Prostate gland (tissue), 2 donors: Measurements from ENCODE around the gene NEDD8. TPM values are rescaled to one million over a fixed set of nuclear protein-coding genes. Genes with fewer than 3 reads are reported as not detected.
A peak's percentile ranks its signal among the peaks of the same experiment; 100 is the strongest.

ENCODE experiments used
- DNase-seq: peaks from one replicate; pipeline ENCODE4 v3.0.0-alpha.2; 2019; ENCODE audit warnings: low spot score
- H3K27ac ChIP-seq, 2 donors: fragments of 200-600 bp; sonication (generic); 2 replicates each; pipeline ENCODE4 v1.5.1; 2017 to 2019
- H3K27me3 ChIP-seq: fragments of 200-600 bp; sonication (generic); replicated peaks from 2 replicates; pipeline ENCODE4 v1.5.1; 2019; ENCODE audit not compliant: insufficient read depth
- H3K36me3 ChIP-seq, 2 donors: fragments of 200-600 bp; sonication (generic); 1 replicate in 1 of 2; 2 replicates in 1 of 2; pipeline versions ENCODE4 v1.5.1 to v1.8.1; 2017 to 2019
- H3K4me1 ChIP-seq: fragments of 200-600 bp; sonication (generic); replicated peaks from 2 replicates; pipeline ENCODE4 v1.5.1; 2019
- H3K4me3 ChIP-seq, 2 donors: fragments of 200-600 bp; sonication (generic); 2 replicates each; pipeline ENCODE4 v1.5.1; 2017 to 2019
- H3K9me3 ChIP-seq: fragments of 200-600 bp; sonication (generic); 2 replicates; pipeline ENCODE4 v1.5.1; 2017
- POLR2A ChIP-seq: fragments of 450-650 bp; IDR thresholded peaks from one replicate; pipeline ENCODE4 v1.6.1; 2016; ENCODE audit warnings: antibody characterized with exemption, mild to moderate bottlenecking
- POLR2AphosphoS5 ChIP-seq: sonication (generic); formaldehyde crosslinking; IDR thresholded peaks from one replicate; pipeline ENCODE4 v1.6.1; 2017; ENCODE audit warnings: antibody characterized with exemption
- WGBS: methylation state at CpG from one replicate; pipeline ENCODE4 v1.1.5; 2018; 5-methylcytosine and 5-hydroxymethylcytosine counted together
- intact Hi-C: fragments of 100-400 bp; cut with DNase I; formaldehyde crosslinking; loops from one replicate; pipeline ENCODE4 v1.14.2; 2022
- total RNA-seq, 2 donors: library from RNA; depleted of rRNA; stranded (reverse); fragments of >200 nt; gene quantifications; one replicate each; pipeline ENCODE4 v1.1.0, GENCODE V29; 2016
- TF ChIP-seq, protein P1 (sequence below), 4 experiments: fragments of 200-600 bp in 2 of 4; fragments of 450-650 bp in 2 of 4; sonication (generic) in 2 of 4; IDR thresholded peaks; 1 replicate in 3 of 4; 2 replicates in 1 of 4; pipeline ENCODE4 v1.5.1; 2016 to 2019; ENCODE audit warnings: antibody characterized with exemption in 4 of 4, mild to moderate bottlenecking in 2 of 4, moderate library complexity in 2 of 4

NEDD8 gene
- total RNA-seq, 2 donors from 2014 or later = 114 to 185 TPM

DNA sequence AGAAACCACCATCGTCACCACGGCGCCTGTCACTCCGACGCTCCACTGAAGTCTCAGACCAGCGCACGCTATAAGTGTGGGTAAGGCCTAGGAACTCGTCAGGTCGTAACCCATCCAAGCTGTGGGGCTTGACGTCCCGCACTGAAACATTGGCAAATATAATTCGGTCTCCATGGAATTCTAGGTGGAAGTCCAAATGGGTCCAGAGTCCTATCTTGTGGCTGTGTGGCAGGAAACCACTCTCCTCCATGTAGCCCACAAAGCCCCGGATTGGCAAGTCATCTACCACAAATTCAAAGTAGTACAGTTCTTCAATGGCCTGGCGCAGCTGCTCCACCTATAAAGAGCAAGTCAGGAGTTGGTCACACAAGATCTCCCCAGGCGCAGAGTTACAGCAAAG is 39.2 kb downstream of the NEDD8 start:
- no peak for DNase-seq
- H3K36me3 ChIP-seq = no peaks in the 10 kb centered on the region
- no peak overlapping the region for H3K4me3 ChIP-seq
- TF ChIP-seq, protein P1, sequence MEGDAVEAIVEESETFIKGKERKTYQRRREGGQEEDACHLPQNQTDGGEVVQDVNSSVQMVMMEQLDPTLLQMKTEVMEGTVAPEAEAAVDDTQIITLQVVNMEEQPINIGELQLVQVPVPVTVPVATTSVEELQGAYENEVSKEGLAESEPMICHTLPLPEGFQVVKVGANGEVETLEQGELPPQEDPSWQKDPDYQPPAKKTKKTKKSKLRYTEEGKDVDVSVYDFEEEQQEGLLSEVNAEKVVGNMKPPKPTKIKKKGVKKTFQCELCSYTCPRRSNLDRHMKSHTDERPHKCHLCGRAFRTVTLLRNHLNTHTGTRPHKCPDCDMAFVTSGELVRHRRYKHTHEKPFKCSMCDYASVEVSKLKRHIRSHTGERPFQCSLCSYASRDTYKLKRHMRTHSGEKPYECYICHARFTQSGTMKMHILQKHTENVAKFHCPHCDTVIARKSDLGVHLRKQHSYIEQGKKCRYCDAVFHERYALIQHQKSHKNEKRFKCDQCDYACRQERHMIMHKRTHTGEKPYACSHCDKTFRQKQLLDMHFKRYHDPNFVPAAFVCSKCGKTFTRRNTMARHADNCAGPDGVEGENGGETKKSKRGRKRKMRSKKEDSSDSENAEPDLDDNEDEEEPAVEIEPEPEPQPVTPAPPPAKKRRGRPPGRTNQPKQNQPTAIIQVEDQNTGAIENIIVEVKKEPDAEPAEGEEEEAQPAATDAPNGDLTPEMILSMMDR (IDR thresholded peaks at IDR 0.05) = no peak
- 95% methylated on average over 15 of the region's 15 CpGs for WGBS
- no peaks in the 10 kb centered on the region for H3K9me3 ChIP-seq
- intact Hi-C loops = no loop called here
- H3K4me1 ChIP-seq = no peaks in the 10 kb centered on the region
- no peaks in the 10 kb centered on the region for H3K27me3 ChIP-seq
- H3K27ac ChIP-seq = no peak overlapping the region

DNA sequence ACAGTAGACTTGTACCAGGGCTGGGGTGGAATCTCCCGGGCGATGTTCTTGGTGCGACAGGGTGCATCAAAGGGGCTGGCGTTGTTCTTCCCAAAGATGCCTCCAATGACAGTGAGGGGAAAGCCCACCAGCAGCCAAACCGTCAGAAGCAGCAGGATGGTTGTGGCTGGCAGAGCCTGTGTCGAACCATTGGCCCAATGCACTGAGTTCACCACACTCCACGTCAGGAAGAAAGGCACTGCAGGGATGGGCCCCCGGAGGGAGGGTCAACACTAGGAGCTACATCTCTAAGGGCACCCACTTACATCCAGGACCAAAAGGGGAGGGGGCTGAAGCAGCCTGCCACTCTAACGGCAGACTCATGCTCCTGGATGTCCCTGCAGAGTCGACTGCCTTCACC is 41.8 kb downstream of the NEDD8 start:
- no peaks in the 10 kb centered on the region for H3K27me3 ChIP-seq
- no peak overlapping the region for H3K27ac ChIP-seq
- WGBS = 92% methylated on average over 10 of the region's 10 CpGs
- TF ChIP-seq, protein P1 (IDR thresholded peaks at IDR 0.05) = no peak
- TF ChIP-seq POLR2AphosphoS5 = no peak
- no peak for TF ChIP-seq POLR2A
- H3K4me1 ChIP-seq = peaks cover 4% of the 10 kb centered on the region
- no peaks in the 10 kb centered on the region for H3K9me3 ChIP-seq
- intact Hi-C loops = no loop called here
- peaks cover 0 to 10% of the 10 kb centered on the region in 2 donors for H3K36me3 ChIP-seq
- no peak overlapping the region for H3K4me3 ChIP-seq
- no peak for DNase-seq

DNA sequence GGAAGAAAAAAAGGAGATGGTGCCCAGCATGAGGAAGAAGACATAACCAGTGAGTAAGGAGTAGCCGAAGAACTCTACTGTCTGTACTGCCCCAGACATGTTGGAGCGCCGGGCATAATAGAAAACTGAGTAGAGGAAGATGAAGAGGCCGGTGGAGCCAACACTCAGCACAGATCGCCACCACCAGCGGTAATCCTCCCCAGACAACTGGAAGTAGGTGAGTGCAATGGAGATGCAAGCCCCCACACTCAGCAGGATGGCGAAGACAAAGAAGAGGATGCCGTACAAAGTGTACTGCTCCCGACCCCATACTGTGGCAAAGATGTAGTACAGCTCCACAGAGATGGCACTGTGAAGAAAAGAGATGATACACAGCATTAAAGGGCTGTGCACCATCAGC is 42.7 kb downstream of the NEDD8 start:
- H3K4me3 ChIP-seq = no peak overlapping the region
- intact Hi-C loops = no loop called here
- TF ChIP-seq, protein P1 (IDR thresholded peaks at IDR 0.05) = no peak
- TF ChIP-seq POLR2AphosphoS5 (no peak), POLR2A (no peak)
- DNase-seq = no peak
- H3K9me3 ChIP-seq = no peaks in the 10 kb centered on the region
- no peak overlapping the region for H3K27ac ChIP-seq
- WGBS = 93% methylated on average over 9 of the region's 9 CpGs
- H3K27me3 ChIP-seq = no peaks in the 10 kb centered on the region
- peaks cover 0 to 17% of the 10 kb centered on the region in 2 donors for H3K36me3 ChIP-seq
- peaks cover 4% of the 10 kb centered on the region for H3K4me1 ChIP-seq

DNA sequence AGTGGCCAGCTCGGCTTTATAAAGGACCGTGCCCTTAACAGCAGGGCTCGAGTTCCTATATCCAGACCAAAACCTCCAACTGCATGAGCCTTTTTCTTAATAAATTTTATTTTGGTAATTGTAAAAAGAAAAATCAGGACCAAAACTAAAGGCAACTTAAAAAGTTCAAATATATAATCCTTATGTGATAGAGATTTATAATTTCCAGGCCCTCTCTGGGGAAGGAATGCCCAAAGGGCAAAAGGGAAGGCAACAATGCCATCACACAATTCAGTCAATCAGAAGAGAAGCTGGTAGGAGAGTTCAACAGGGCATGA is 43.1 kb downstream of the NEDD8 start:
- Histone ChIP-seq H3K36me3 (peaks cover 0 to 22% of the 10 kb centered on the region in 2 donors), H3K4me3 (no peak overlapping the region), H3K27ac (peak overlapping the region in 1 of 2 donors; percentile 76), H3K4me1 (peaks cover 4% of the 10 kb centered on the region), H3K27me3 (no peaks in the 10 kb centered on the region), H3K9me3 (no peaks in the 10 kb centered on the region)
- intact Hi-C loops = no loop called here
- WGBS = 2% methylated on average over 3 of the region's 3 CpGs
- no peak for DNase-seq
- no peak for TF ChIP-seq POLR2AphosphoS5
- no peak for TF ChIP-seq POLR2A
- TF ChIP-seq, protein P1 (IDR thresholded peaks at IDR 0.05) = no peak

DNA sequence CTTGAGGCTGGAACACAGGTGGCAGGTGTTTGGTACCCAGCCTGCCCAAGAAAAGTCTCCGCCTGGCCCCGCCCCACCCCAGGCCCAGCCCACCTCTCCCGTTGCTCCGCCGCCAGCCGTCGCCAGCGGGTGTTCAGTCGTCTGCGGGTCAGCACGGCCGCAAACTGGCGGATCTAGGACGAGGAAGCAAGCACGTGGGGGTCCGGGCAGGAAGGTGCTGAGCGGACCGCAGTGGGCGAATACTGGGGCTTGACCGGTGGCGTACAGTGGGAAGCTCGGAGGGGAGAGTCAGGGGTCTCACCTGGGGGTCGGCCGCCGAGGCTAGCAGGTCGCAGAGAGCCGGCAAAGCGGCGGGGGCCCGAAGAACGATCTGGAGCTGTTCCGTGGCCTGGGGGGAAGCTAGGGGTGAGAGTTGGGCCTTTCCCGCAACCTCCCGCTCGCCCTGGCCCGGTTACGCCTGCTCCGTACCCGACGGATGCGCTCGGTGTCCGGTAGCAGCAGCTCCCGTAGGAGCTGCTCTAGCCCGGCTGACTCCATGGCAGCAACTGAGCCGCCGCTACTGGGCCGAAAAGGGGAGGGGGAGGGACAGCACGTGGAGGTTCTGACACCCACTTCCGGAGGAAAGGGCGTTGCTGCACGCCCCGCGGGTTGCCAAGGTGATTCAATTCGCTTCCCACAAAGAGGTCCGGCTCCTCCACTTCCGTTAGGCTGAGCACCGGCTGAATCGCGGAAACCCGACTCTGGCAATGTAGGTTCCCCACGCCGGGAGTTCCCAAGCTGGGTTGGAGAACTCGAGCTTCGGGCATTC is 43.7 kb downstream of the NEDD8 start, which contains the start of gene IPO4:
Gene IPO4 (minus strand): TSS at position 566 of the 808 bp plus-strand sequence. CDS start 29 bp downstream, at position 537.
- peak; percentile 95 for DNase-seq
- H3K27ac ChIP-seq = peak within 1 kb of the TSS; percentile 70 to 76
- peaks cover 0 to 26% of the 10 kb centered on the region in 2 donors for H3K36me3 ChIP-seq
- TF ChIP-seq POLR2A = peak; percentile 43
- TF ChIP-seq, protein P1 (IDR thresholded peaks at IDR 0.05) = peak in 1 of 4 experiments; percentile 35
- peak; percentile 98 for TF ChIP-seq POLR2AphosphoS5
- H3K4me3 ChIP-seq = peak within 1 kb of the TSS; percentile 58 to 59
- peaks cover 4% of the 10 kb centered on the region for H3K4me1 ChIP-seq
- H3K9me3 ChIP-seq = no peaks in the 10 kb centered on the region
- under 1% methylated on average over 52 of the region's 65 CpGs for WGBS
- no peaks in the 10 kb centered on the region for H3K27me3 ChIP-seq
- intact Hi-C loops = no loop called here
